Lower leg skin (tissue), 4 donors: ENCODE results near the gene TAMALIN. TPM values are rescaled to one million over a fixed set of nuclear protein-coding genes. Genes with fewer than 3 reads are reported as not detected.

ENCODE experiments used
- DNase-seq, 2 donors: peaks; one replicate each; pipeline ENCODE4 v3.0.0-alpha.2; 2019; ENCODE audit warnings: low spot score in 2 of 2
- H3K4me3 ChIP-seq: fragments of 200-600 bp; sonication (generic); 2 replicates; pipeline ENCODE4 v1.5.1; 2017; ENCODE audit warnings: mild to moderate bottlenecking, low read depth; ENCODE audit not compliant: poor library complexity, severe bottlenecking
- POLR2A ChIP-seq, 2 donors: fragments of 450-650 bp; IDR thresholded peaks; one replicate each; pipeline ENCODE4 v1.6.1; 2016 to 2017; ENCODE audit warnings: antibody characterized with exemption in 2 of 2, mild to moderate bottlenecking in 1 of 2, moderate library complexity in 1 of 2
- WGBS, 2 donors: methylation state at CpG; one replicate each; pipeline ENCODE4 v1.1.5; 2018; 5-methylcytosine and 5-hydroxymethylcytosine counted together
- intact Hi-C: fragments of 100-400 bp; cut with DNase I; formaldehyde crosslinking; loops from one replicate; pipeline ENCODE4 v1.15.0; 2023; ENCODE audit warnings: low total_unique reads
- total RNA-seq, 4 donors: library from RNA; depleted of rRNA; stranded (reverse); fragments of >200 nt; gene quantifications; one replicate each; pipeline ENCODE4 v1.1.0, GENCODE V29; 2016
- TF ChIP-seq, protein P1 (sequence below), 3 donors: fragments of 450-650 bp; IDR thresholded peaks; one replicate each; pipeline ENCODE4 v1.5.1; 2016; ENCODE audit warnings: antibody characterized with exemption in 3 of 3, mild to moderate bottlenecking in 3 of 3, moderate library complexity in 2 of 3

TAMALIN gene
- total RNA-seq, 4 donors from 2014 or later: 14.6 to 34.2 (median 25.9) TPM

DNA sequence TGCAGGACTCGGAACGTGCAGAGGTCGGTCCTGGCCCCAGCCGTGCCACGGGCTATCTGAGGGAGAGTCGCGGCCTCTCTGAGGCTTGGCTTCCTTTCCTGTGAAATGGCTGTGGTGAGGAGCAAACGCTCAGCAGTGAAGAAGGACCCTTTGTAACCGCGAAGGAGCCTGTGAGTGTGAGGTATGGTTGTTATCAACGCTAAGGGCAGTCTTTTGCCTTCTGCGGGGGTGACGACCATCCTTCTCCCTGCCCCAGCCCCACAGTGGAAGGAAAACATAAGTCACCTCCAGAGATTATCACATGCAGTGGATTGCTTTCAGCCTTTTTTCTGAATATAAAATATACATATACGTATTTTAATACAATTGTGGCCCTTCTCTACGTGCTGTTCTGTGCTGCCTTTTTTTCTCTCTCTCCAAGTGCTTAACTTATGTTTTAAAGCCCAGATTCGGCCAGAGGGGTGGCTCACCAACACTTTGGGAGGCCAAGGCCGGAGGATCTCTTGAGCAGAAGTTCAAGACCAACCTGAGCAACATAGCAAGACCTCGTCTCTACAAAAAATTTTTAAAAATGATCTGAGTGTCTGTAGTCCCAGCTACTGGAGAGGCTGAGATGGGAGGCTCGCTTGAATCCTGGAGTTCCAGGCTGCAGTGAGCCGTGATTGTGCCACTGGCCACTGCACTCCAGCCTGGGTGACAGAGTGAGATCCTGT lies 17.4 kb downstream of the TAMALIN start:
- intact Hi-C loops: loop anchor here (2.0 kb wide), 1 partner anchor 97 kb away; no protein-coding TSS in a partner anchor
- no peak overlapping the region for H3K4me3 ChIP-seq
- TF ChIP-seq, protein P1, sequence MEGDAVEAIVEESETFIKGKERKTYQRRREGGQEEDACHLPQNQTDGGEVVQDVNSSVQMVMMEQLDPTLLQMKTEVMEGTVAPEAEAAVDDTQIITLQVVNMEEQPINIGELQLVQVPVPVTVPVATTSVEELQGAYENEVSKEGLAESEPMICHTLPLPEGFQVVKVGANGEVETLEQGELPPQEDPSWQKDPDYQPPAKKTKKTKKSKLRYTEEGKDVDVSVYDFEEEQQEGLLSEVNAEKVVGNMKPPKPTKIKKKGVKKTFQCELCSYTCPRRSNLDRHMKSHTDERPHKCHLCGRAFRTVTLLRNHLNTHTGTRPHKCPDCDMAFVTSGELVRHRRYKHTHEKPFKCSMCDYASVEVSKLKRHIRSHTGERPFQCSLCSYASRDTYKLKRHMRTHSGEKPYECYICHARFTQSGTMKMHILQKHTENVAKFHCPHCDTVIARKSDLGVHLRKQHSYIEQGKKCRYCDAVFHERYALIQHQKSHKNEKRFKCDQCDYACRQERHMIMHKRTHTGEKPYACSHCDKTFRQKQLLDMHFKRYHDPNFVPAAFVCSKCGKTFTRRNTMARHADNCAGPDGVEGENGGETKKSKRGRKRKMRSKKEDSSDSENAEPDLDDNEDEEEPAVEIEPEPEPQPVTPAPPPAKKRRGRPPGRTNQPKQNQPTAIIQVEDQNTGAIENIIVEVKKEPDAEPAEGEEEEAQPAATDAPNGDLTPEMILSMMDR (IDR thresholded peaks at IDR 0.05): peak in 1 of 3 donors; percentile 2
- no peak for TF ChIP-seq POLR2A (IDR thresholded peaks at IDR 0.05)
- 28% methylated on average over 20 of the region's 20 CpGs for WGBS, 2 donors
- no peak for DNase-seq

DNA sequence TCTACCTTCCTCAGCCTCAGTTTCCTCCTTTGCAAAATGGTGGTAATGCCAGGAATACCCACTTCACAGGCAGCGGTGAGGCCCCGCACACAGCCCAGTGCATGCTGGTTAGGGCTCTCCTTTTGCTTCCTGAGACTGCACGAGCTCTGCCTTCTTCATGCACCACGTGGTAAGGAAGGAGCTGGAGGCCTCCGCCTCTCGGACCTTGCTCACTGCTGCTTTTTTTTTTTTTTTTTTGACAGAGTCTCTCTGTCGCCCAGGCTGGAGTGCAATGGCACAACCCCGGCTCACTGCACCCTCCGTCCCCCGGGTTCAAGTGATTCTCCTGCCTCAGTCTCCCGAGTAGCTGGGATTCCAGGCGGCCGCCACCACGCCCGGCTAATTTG lies 18.1 kb downstream of the TAMALIN start:
- no peak overlapping the region for H3K4me3 ChIP-seq
- DNase-seq: no peak
- 72 to 82% methylated on average over 15 of the region's 15 CpGs for WGBS, 2 donors
- intact Hi-C loops: loop anchor here (2.0 to 5.0 kb wide), 2 partner anchors 57 to 96 kb away; no protein-coding TSS in a partner anchor
- TF ChIP-seq, protein P1 (IDR thresholded peaks at IDR 0.05): no peak
- TF ChIP-seq POLR2A (IDR thresholded peaks at IDR 0.05): no peak

DNA sequence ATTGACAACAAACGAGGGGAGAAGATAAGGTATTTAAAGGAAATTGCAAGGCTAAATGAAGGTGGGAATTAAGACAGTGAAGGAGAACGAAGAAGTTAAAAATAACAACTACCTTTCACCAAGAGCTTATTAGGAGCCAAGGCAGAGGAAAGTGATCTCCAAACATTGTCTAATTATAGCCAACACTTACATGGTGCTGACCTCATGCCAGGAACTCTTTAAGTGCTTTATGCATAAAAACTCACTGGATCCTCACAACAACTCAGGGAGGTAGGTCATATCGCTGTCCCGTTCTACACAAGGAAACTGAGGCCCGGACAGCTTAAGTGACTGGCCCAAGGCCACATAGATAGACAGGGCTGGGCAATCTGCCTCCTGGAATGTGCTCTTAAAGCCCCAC lies 19.5 kb downstream of the TAMALIN start:
- DNase-seq: no peak
- TF ChIP-seq, protein P1 (IDR thresholded peaks at IDR 0.05): no peak
- TF ChIP-seq POLR2A (IDR thresholded peaks at IDR 0.05): no peak
- intact Hi-C loops: loop anchor here (5.0 kb wide), 1 partner anchor 56 kb away; no protein-coding TSS in a partner anchor
- H3K4me3 ChIP-seq: no peak overlapping the region
- 42 to 53% methylated on average over 5 of the region's 5 CpGs for WGBS, 2 donors

- intact Hi-C loops: loop anchor here (5.0 kb wide), 1 partner anchor 55 kb away; no protein-coding TSS in a partner anchor
- 87 to 90% methylated on average over 11 to 12 of the region's 12 CpGs for WGBS, 2 donors
- no peak for DNase-seq
- no peak overlapping the region for H3K4me3 ChIP-seq
- no peak for TF ChIP-seq POLR2A (IDR thresholded peaks at IDR 0.05)
- TF ChIP-seq, protein P1 (IDR thresholded peaks at IDR 0.05): no peak
Observed at GRCh38 chr12:52027085-52027843, 20.5 kb downstream of the TAMALIN start.

DNA sequence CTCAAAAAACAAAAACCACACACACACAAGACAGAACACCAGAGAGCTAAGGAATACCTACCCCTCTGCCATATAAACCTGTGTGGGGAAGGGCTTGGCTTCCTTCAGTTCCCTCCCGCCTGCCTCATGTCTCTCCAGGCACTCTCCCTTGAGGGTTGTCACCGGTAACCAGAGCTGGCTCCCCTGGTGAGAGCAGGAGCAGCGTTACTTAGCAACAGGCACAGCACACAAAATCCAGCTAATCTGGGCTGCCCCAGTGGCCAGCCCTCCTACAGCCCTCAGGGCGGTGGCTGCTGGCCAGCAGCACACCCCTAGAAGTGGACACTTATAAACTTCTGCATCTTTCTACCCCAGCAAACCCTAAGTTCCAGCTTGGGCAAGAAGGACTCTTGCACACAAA lies 22.9 kb downstream of the TAMALIN start:
- DNase-seq: no peak
- no peak overlapping the region for H3K4me3 ChIP-seq
- no peak for TF ChIP-seq POLR2A (IDR thresholded peaks at IDR 0.05)
- TF ChIP-seq, protein P1 (IDR thresholded peaks at IDR 0.05): no peak
- intact Hi-C loops: loop anchor here (5.0 kb wide), 1 partner anchor 53 kb away; no protein-coding TSS in a partner anchor
- 53 to 61% methylated on average over 4 of the region's 4 CpGs for WGBS, 2 donors
